H1 (cell line): ENCODE measurements around the gene CALHM2. TPM values are rescaled to one million over a fixed set of nuclear protein-coding genes. Genes with fewer than 3 reads are reported as not detected.

Experiments used
- CTCF ChIA-PET: fragments of 300-600 bp; sonication (Branson Sonifier 250); formaldehyde crosslinking; loops from one replicate; lab custom pipeline; 2021; ENCODE audit not compliant: partially characterized antibody; lab: Charles Lee
- POLR2A ChIA-PET: fragments of 300-600 bp; sonication (Branson Sonifier 250); formaldehyde crosslinking; loops from one replicate; lab custom pipeline; 2021; ENCODE audit warnings: inconsistent platforms; ENCODE audit not compliant: partially characterized antibody; lab: Charles Lee
- DNase-seq, 2 experiments: peaks; one replicate each; pipeline versions ENCODE4 v3.0.0 to v3.0.0-alpha.2; 2010 to 2022; ENCODE audit warnings: low spot score in 2 of 2, low read depth in 1 of 2, mixed read lengths in 1 of 2
- FAIRE-seq: peaks from 2 replicates; lab custom pipeline; 2011; peaks lifted over from hg19 to GRCh38; lab: Jason Lieb, UNC
- H2AFZ ChIP-seq: 2 replicates; pipeline ENCODE4 v1.8.1; 2012; ENCODE audit warnings: low read length, inconsistent platforms
- H2AK5ac ChIP-seq: 2 replicates; pipeline ENCODE4 v1.6.1; 2013; ENCODE audit warnings: low read depth, low read length
- H2BK120ac ChIP-seq: replicated peaks from 2 replicates; pipeline ENCODE3; 2013; ENCODE audit warnings: low read depth, low read length, inconsistent platforms
- H2BK12ac ChIP-seq: 2 replicates; pipeline ENCODE4 v1.6.1; 2013; ENCODE audit warnings: low read depth, low read length
- H2BK15ac ChIP-seq: 2 replicates; pipeline ENCODE4 v1.6.1; 2013; ENCODE audit warnings: low read length
- H2BK20ac ChIP-seq: 2 replicates; pipeline ENCODE4 v1.6.1; 2013; ENCODE audit warnings: low read length
- H2BK5ac ChIP-seq: 2 replicates; pipeline ENCODE4 v1.6.1; 2013; ENCODE audit warnings: low read depth, low read length
- H3K14ac ChIP-seq: 2 replicates; pipeline ENCODE4 v1.6.1; 2013; ENCODE audit warnings: inconsistent platforms; ENCODE audit not compliant: insufficient read length
- H3K18ac ChIP-seq: 2 replicates; pipeline ENCODE4 v1.6.1; 2013; ENCODE audit warnings: low read length; ENCODE audit errors: extremely low read depth
- H3K23ac ChIP-seq: 2 replicates; pipeline ENCODE4 v1.6.1; 2013; ENCODE audit warnings: inconsistent platforms; ENCODE audit not compliant: insufficient read length
- H3K23me2 ChIP-seq: 2 replicates; pipeline ENCODE4 v1.6.1; 2013; ENCODE audit warnings: low read depth, low read length
- H3K27ac ChIP-seq: 2 replicates; pipeline ENCODE4 v1.6.1; 2011; ENCODE audit warnings: low read depth, low read length, inconsistent platforms
- H3K27me3 ChIP-seq, 4 experiments: replicated peaks in 1 of 4; 1 replicate in 1 of 4; 2 replicates in 3 of 4; pipeline versions ENCODE4 v1.6.1 to v1.8.1; 2011 to 2013; ENCODE audit warnings: low read length in 3 of 4, mild to moderate bottlenecking in 3 of 4, inconsistent platforms in 2 of 4, mixed read lengths in 2 of 4, moderate library complexity in 1 of 4; ENCODE audit not compliant: control insufficient read depth in 3 of 4, insufficient read depth in 3 of 4; ENCODE audit errors: extremely low read depth in 1 of 4
- H3K36me3 ChIP-seq, 4 experiments: 2 replicates each; pipeline versions ENCODE4 v1.6.1 to v1.8.1; 2011 to 2013; ENCODE audit warnings: mild to moderate bottlenecking in 4 of 4, low read length in 3 of 4, moderate library complexity in 2 of 4, control low read depth in 1 of 4, inconsistent platforms in 1 of 4; ENCODE audit not compliant: insufficient read depth in 4 of 4, control insufficient read depth in 2 of 4
- H3K4ac ChIP-seq: replicated peaks from 2 replicates; pipeline ENCODE3; 2013; ENCODE audit warnings: low read length, low read depth, mixed read lengths, inconsistent platforms; ENCODE audit not compliant: insufficient read length
- H3K4me1 ChIP-seq, 4 experiments: replicated peaks in 1 of 4; 1 replicate in 1 of 4; 2 replicates in 3 of 4; pipeline versions ENCODE4 v1.6.1 to v1.8.1; 2011 to 2013; ENCODE audit warnings: low read length in 3 of 4, inconsistent platforms in 2 of 4, mixed read lengths in 1 of 4; ENCODE audit not compliant: insufficient read depth in 4 of 4, control insufficient read depth in 3 of 4
- H3K4me2 ChIP-seq, 2 experiments: 2 replicates each; pipeline versions ENCODE4 v1.6.1 to v1.8.1; 2011 to 2013; ENCODE audit warnings: low read depth in 2 of 2, low read length in 2 of 2, control low read depth in 1 of 2, inconsistent platforms in 1 of 2, mild to moderate bottlenecking in 1 of 2; ENCODE audit not compliant: insufficient read depth in 1 of 2
- H3K4me3 ChIP-seq, 4 experiments: fragments of 200-600, 300-600 bp in 1 of 4; sonication (generic), shearing (Covaris generic), sonication (Bioruptor Twin) in 1 of 4; 2 replicates each; pipeline versions ENCODE4 v1.5.1 to v1.8.1; 2011 to 2016; ENCODE audit warnings: low read length in 4 of 4, low read depth in 3 of 4, control low read depth in 2 of 4, inconsistent platforms in 2 of 4, mild to moderate bottlenecking in 2 of 4, mixed read lengths in 1 of 4, moderate library complexity in 1 of 4; ENCODE audit not compliant: insufficient read depth in 2 of 4; ENCODE audit errors: extremely low read depth in 1 of 4
- H3K56ac ChIP-seq: replicated peaks from 2 replicates; pipeline ENCODE3; 2013; ENCODE audit warnings: low read depth, mild to moderate bottlenecking, mixed read lengths, low read length, inconsistent platforms; ENCODE audit not compliant: insufficient read length
- H3K79me1 ChIP-seq: 2 replicates; pipeline ENCODE4 v1.6.1; 2013; ENCODE audit warnings: low read depth, low read length, control low read depth
- H3K79me2 ChIP-seq, 2 experiments: 2 replicates each; pipeline versions ENCODE4 v1.6.1 to v1.8.1; 2012 to 2013; ENCODE audit warnings: low read length in 2 of 2, mild to moderate bottlenecking in 2 of 2, inconsistent platforms in 1 of 2; ENCODE audit not compliant: insufficient read depth in 2 of 2, control insufficient read depth in 1 of 2
- H3K9ac ChIP-seq, 4 experiments: replicated peaks in 1 of 4; 1 replicate in 1 of 4; 2 replicates in 3 of 4; pipeline versions ENCODE4 v1.6.1 to v1.8.1; 2011 to 2013; ENCODE audit warnings: low read depth in 3 of 4, low read length in 3 of 4, control low read depth in 2 of 4, mild to moderate bottlenecking in 2 of 4, moderate library complexity in 2 of 4, inconsistent platforms in 1 of 4; ENCODE audit errors: extremely low read depth in 1 of 4
- H3K9me3 ChIP-seq, 2 experiments: 2 replicates each; pipeline versions ENCODE4 v1.6.1 to v1.8.1; 2012 to 2013; ENCODE audit warnings: mild to moderate bottlenecking in 2 of 2, moderate library complexity in 2 of 2, control low read depth in 1 of 2, inconsistent platforms in 1 of 2, low read depth in 1 of 2, low read length in 1 of 2, mixed read lengths in 1 of 2; ENCODE audit not compliant: insufficient read depth in 2 of 2
- H4K20me1 ChIP-seq, 2 experiments: replicated peaks in 1 of 2; 2 replicates each; pipeline versions ENCODE3 to v1.8.1; 2011 to 2013; ENCODE audit warnings: inconsistent platforms in 2 of 2, low read length in 2 of 2, mild to moderate bottlenecking in 1 of 2; ENCODE audit not compliant: insufficient read depth in 2 of 2, control insufficient read depth in 1 of 2
- H4K5ac ChIP-seq: 2 replicates; pipeline ENCODE4 v1.6.1; 2013; ENCODE audit warnings: low read length, low read depth, mixed read lengths, inconsistent platforms; ENCODE audit not compliant: insufficient read length
- H4K8ac ChIP-seq: 2 replicates; pipeline ENCODE4 v1.8.0; 2013; ENCODE audit warnings: mild to moderate bottlenecking, moderate library complexity, low read length, inconsistent platforms; ENCODE audit not compliant: insufficient read depth; ENCODE audit errors: extremely low read depth
- H4K91ac ChIP-seq: replicated peaks from 2 replicates; pipeline ENCODE3; 2013; ENCODE audit warnings: low read length, mixed read lengths, inconsistent platforms; ENCODE audit not compliant: insufficient read length
- KDM1A ChIP-seq: fragments of 200-600, 300-600 bp; sonication (generic); IDR thresholded peaks from 2 replicates; pipeline ENCODE4 v1.7.1; 2016; ENCODE audit warnings: mild to moderate bottlenecking, low read length, borderline replicate concordance
- SP4 ChIP-seq: IDR thresholded peaks from 2 replicates; pipeline ENCODE4 v1.6.1; 2012; ENCODE audit warnings: low read length, inconsistent platforms
- WGBS, 2 experiments: shearing (Covaris generic) in 1 of 2; methylation state at CpG; one replicate each; pipeline versions ENCODE4 v1.1.6 to v1.1.7; 2013 to 2015; ENCODE audit warnings: low lambda C conversion rate in 2 of 2, mixed read lengths in 2 of 2, inconsistent platforms in 1 of 2, low coverage in 1 of 2, missing lambda C conversion rate in 1 of 2; ENCODE audit not compliant: insufficient replicate concordance in 2 of 2, insufficient coverage in 1 of 2, insufficient read length in 1 of 2; ENCODE audit errors: extremely low coverage in 1 of 2, missing lambda C conversion rate in 1 of 2; 5-methylcytosine and 5-hydroxymethylcytosine counted together
- polyA plus RNA-seq, 7 experiments: library from polyadenylated mRNA; depleted of rRNA in 3 of 7; stranded (reverse) in 5 of 7; unstranded in 2 of 7; fragments of >200 nt in 5 of 7; fragments of 200-250 nt in 2 of 7; gene quantifications; 1 replicate in 5 of 7; 2 replicates in 1 of 7; 4 replicates in 1 of 7; pipeline versions ENCODE4 v1.2.1 to v1.2.3, GENCODE V29; 2011 to 2013; ENCODE audit warnings: missing spikeins in 2 of 7, mixed read lengths in 2 of 7
- total RNA-seq: library from RNA; stranded (reverse); fragmentation: NEBNext Ultra II Directional; extraction: Animal tissue kit (Norgen Biotek cat#: 25700); gene quantifications from 2 replicates; pipeline ENCODE4 v1.2.1, GENCODE V29; 2021

CALHM2 gene
- total and polyA plus RNA-seq, 2 of the 8 experiments (the other 6 are each of a cell fraction or from before 2014, with no cell fraction given) = 1.2 to 2.4 TPM

- Histone ChIP-seq H3K9me3 (no peaks in the 10 kb centered on the region), H2AK5ac (no peak overlapping the region), H2AFZ (no peak overlapping the region), H4K5ac (no peak overlapping the region), H3K23ac (no peak overlapping the region), H3K36me3 (no peaks in the 10 kb centered on the region), H3K9ac (no peak overlapping the region), H3K56ac (no peak overlapping the region), H4K8ac (no peak overlapping the region), H3K23me2 (peaks cover 9% of the 10 kb centered on the region), H3K79me1 (no peaks in the 10 kb centered on the region), H3K4me3 (no peak overlapping the region), H2BK12ac (no peak overlapping the region), H3K27me3 (peaks cover 8 to 36% (median 28%) of the 10 kb centered on the region in 4 experiments), H2BK15ac (0 out of 2 replicates have a peak overlapping the region, but pooled peaks have one; percentile 29), H3K4ac (no peak overlapping the region), H3K79me2 (no peaks in the 10 kb centered on the region), H2BK120ac (no peak overlapping the region), H3K4me2 (no peak overlapping the region; a peak in 1 of 4 replicates), H4K20me1 (no peaks in the 10 kb centered on the region), H3K4me1 (peaks cover 0 to 4% (median 3%) of the 10 kb centered on the region in 4 experiments; a peak in 5 of 7 replicates), H2BK20ac (no peak overlapping the region), H2BK5ac (no peak overlapping the region), H3K14ac (no peak overlapping the region), H4K91ac (no peak overlapping the region), H3K27ac (no peak overlapping the region), H3K18ac (no peak overlapping the region)
- ChIA-PET POLR2A (interaction anchor here (1.1 kb wide), 1 partner anchor 18 kb away, joined by 3 read pairs; no protein-coding TSS in a partner anchor), CTCF (interaction anchor here (0.6 to 2.8 kb wide), 9 partner anchors 10 to 181 kb away, joined by 3 to 16 read pairs (median 3); no protein-coding TSS in a partner anchor)
- DNase-seq = no peak
- TF ChIP-seq SP4 = no peak
- 0 out of 2 replicates have a peak, but pooled peaks have one; percentile 37 for TF ChIP-seq KDM1A
- FAIRE-seq = no peak
- 86% methylated on average over 3 of the region's 3 CpGs; no CpG with 5 or more reads in 1 of the 2 experiments for WGBS, 2 experiments
These were observed 43.2 kb upstream of the CALHM2 start for GRCh38 chr10:103495321-103495720.
